Activated T-cell treated with anti-CD3 and anti-CD28 coated beads for 4 hours (primary cell): ENCODE measurements around the gene SNAP47.

Experiments used
- DNase-seq: peaks from one replicate; pipeline ENCODE4 v3.0.0-alpha.2; 2020

Gene SNAP47

GRCh38 chr1:227732586-227733308 is 2.5 kb upstream of the SNAP47 start:
- no peak for DNase-seq

- DNase-seq, result no peak
Measured at GRCh38 chr1:227733309-227733705, 1.9 kb upstream of the SNAP47 start.

- no peak for DNase-seq
Measured at GRCh38 chr1:227733751-227734545, 1.3 kb upstream of the SNAP47 start.

GRCh38 chr1:227734546-227734855 is 734 bp upstream of the SNAP47 start:
- no peak for DNase-seq

GRCh38 chr1:227735539-227736285 is 477 bp downstream of the SNAP47 start:
- no peak for DNase-seq

- DNase-seq, result no peak
Measured at GRCh38 chr1:227736814-227737432, 1.7 kb downstream of the SNAP47 start.

- no peak for DNase-seq
Measured at GRCh38 chr1:227738820-227739219, 3.6 kb downstream of the SNAP47 start.

GRCh38 chr1:227739636-227740035 is 4.4 kb downstream of the SNAP47 start:
- DNase-seq, result no peak

- DNase-seq, result no peak
Measured at GRCh38 chr1:227740401-227740960, 5.2 kb downstream of the SNAP47 start.

- no peak for DNase-seq
Measured at GRCh38 chr1:227741166-227741870, 6.1 kb downstream of the SNAP47 start.

- DNase-seq, result no peak
Measured at GRCh38 chr1:227742738-227743715, 7.8 kb downstream of the SNAP47 start.

- no peak for DNase-seq
Measured at GRCh38 chr1:227744668-227745067, 9.4 kb downstream of the SNAP47 start.

- no peak for DNase-seq
Measured at GRCh38 chr1:227745568-227746265, 10.5 kb downstream of the SNAP47 start.

GRCh38 chr1:227746676-227747075 is 11.4 kb downstream of the SNAP47 start:
- no peak for DNase-seq

GRCh38 chr1:227747382-227747781 is 12.1 kb downstream of the SNAP47 start:
- DNase-seq, result no peak

GRCh38 chr1:227747948-227748495 is 12.8 kb downstream of the SNAP47 start:
- no peak for DNase-seq

GRCh38 chr1:227748496-227749182 is 13.4 kb downstream of the SNAP47 start:
- DNase-seq, result no peak

GRCh38 chr1:227749225-227749624 is 14.0 kb downstream of the SNAP47 start:
- DNase-seq, result no peak

- no peak for DNase-seq
Measured at GRCh38 chr1:227749916-227750710, 14.9 kb downstream of the SNAP47 start.
